H1 (cell line): ENCODE results near the gene AIG1. TPM values are rescaled to one million over a fixed set of nuclear protein-coding genes. Genes with fewer than 3 reads are reported as not detected.

Source experiments
- BCL11A ChIP-seq, 2 experiments: IDR thresholded peaks; one replicate each; pipeline ENCODE4 v1.6.1; 2011; ENCODE audit warnings: low read depth in 2 of 2, low read length in 2 of 2, mild to moderate bottlenecking in 2 of 2
- CHD7 ChIP-seq: fragments of 300-600 bp; sonication (generic); IDR thresholded peaks from 2 replicates; pipeline ENCODE4 v1.7.1; 2012; ENCODE audit warnings: low read length, moderate library complexity, mild to moderate bottlenecking, inconsistent platforms; ENCODE audit not compliant: insufficient replicate concordance
- CTCF ChIP-seq, 3 experiments: IDR thresholded peaks; 1 replicate in 2 of 3; 2 replicates in 1 of 3; pipeline versions ENCODE4 v1.5.1 to v1.6.1; 2011; ENCODE audit warnings: low read length in 3 of 3, mild to moderate bottlenecking in 3 of 3, inconsistent platforms in 2 of 3, low read depth in 1 of 3, moderate library complexity in 1 of 3; ENCODE audit not compliant: insufficient read depth in 1 of 3; ENCODE audit errors: control extremely low read depth in 1 of 3
- HDAC2 ChIP-seq, 2 experiments: fragments of 300-600 bp in 1 of 2; sonication (generic) in 1 of 2; IDR thresholded peaks; 2 replicates each; pipeline ENCODE4 v1.6.1; 2011 to 2012; ENCODE audit warnings: low read depth in 2 of 2, low read length in 2 of 2, mild to moderate bottlenecking in 2 of 2, moderate library complexity in 2 of 2, borderline replicate concordance in 1 of 2, inconsistent platforms in 1 of 2
- RFX5 ChIP-seq: IDR thresholded peaks from 2 replicates; pipeline ENCODE4 v1.6.1; 2011; ENCODE audit warnings: low read depth, low read length, improper control_type of control experiment, borderline replicate concordance
- RXRA ChIP-seq: IDR thresholded peaks from 2 replicates; pipeline ENCODE4 v1.6.1; 2011; ENCODE audit warnings: low read depth, mild to moderate bottlenecking, low read length, moderate library complexity; ENCODE audit not compliant: insufficient read depth
- SIN3A ChIP-seq, 2 experiments: IDR thresholded peaks in 1 of 2; conservative IDR thresholded peaks in 1 of 2; 2 replicates each; pipeline ENCODE4 v1.6.1; 2011 to 2012; ENCODE audit warnings: low read length in 2 of 2, improper control_type of control experiment in 1 of 2, low read depth in 1 of 2, mild to moderate bottlenecking in 1 of 2
- TAF1 ChIP-seq: IDR thresholded peaks from 2 replicates; pipeline ENCODE4 v1.6.1; 2011; ENCODE audit warnings: mild to moderate bottlenecking, low read depth, low read length
- YY1 ChIP-seq: IDR thresholded peaks from 2 replicates; pipeline ENCODE4 v1.6.1; 2011; ENCODE audit warnings: low read depth, mild to moderate bottlenecking, low read length
- polyA plus RNA-seq, 7 experiments: library from polyadenylated mRNA; depleted of rRNA in 3 of 7; stranded (reverse) in 5 of 7; unstranded in 2 of 7; fragments of >200 nt in 5 of 7; fragments of 200-250 nt in 2 of 7; gene quantifications; 1 replicate in 5 of 7; 2 replicates in 1 of 7; 4 replicates in 1 of 7; pipeline versions ENCODE4 v1.2.1 to v1.2.3, GENCODE V29; 2011 to 2013; ENCODE audit warnings: missing spikeins in 2 of 7, mixed read lengths in 2 of 7
- total RNA-seq: library from RNA; stranded (reverse); fragmentation: NEBNext Ultra II Directional; extraction: Animal tissue kit (Norgen Biotek cat#: 25700); gene quantifications from 2 replicates; pipeline ENCODE4 v1.2.1, GENCODE V29; 2021

The AIG1 gene
- total and polyA plus RNA-seq, 2 of the 8 experiments (the other 6 are each of a cell fraction or from before 2014, with no cell fraction given) = 56.6 to 58.4 TPM

GRCh38 chr6:143376861-143377260, 316.2 kb downstream of the AIG1 start (continued):
- TF ChIP-seq CHD7 = no peak
- no peak for TF ChIP-seq RXRA
- TF ChIP-seq TAF1 = no peak
- TF ChIP-seq RFX5 = no peak
- TF ChIP-seq CTCF (IDR thresholded peaks at IDR 0.05; ENCODE audit: control extremely low read depth in 1 of 3, insufficient read depth in 1 of 3, low read depth in 1 of 3, low read length in 3 of 3) = no peak
- no peak for TF ChIP-seq SIN3A (conservative IDR thresholded peaks at IDR 0.05 in 1 of 2, IDR thresholded peaks at IDR 0.05 in 1 of 2; ENCODE audit: low read depth in 1 of 2, low read length in 2 of 2)
- no peak for TF ChIP-seq BCL11A (IDR thresholded peaks at IDR 0.05; ENCODE audit: low read depth in 2 of 2, low read length in 2 of 2)
- TF ChIP-seq YY1 = no peak
- no peak for TF ChIP-seq HDAC2 (IDR thresholded peaks at IDR 0.05; ENCODE audit: borderline replicate concordance in 1 of 2, low read depth in 2 of 2, low read length in 2 of 2)
